K562 (cell line): ENCODE results near the gene SMU1. TPM values are rescaled to one million over a fixed set of nuclear protein-coding genes. Genes with fewer than 3 reads are reported as not detected.

Experiments used
- ATAC-seq: fragments of 200-7000 bp; cut with Tn5 transposase; 3 replicates; pipeline ENCODE4 v1.9.1; 2020; ENCODE audit warnings: moderate library complexity
- BruUV-seq: library from RNA; stranded (reverse); fragments of 400-500 nt; replicated peaks from 2 replicates; lab custom pipeline; 2021; lab: Mats Ljungman, UMichigan
- CTCF ChIA-PET: fragments of 300-600 bp; formaldehyde crosslinking; extraction: SDS; loops from one replicate; lab custom pipeline; 2021; ENCODE audit warnings: low intra/inter-chr PET ratio; lab: Yijun Ruan, JAX
- POLR2A ChIA-PET: fragments of 300-600, 350-650 bp; sonication (Branson Sonifier 250); formaldehyde crosslinking; extraction: SDS; loops from one replicate; lab custom pipeline; 2021; ENCODE audit warnings: antibody characterized with exemption, inconsistent platforms; lab: Yijun Ruan, JAX
- DNase-seq, 4 experiments: peaks; one replicate each; pipeline versions ENCODE4 v3.0.0 to v3.0.0-alpha.2; 2011 to 2018; ENCODE audit warnings: low spot score in 3 of 4, mixed read lengths in 3 of 4; ENCODE audit errors: extremely low read depth in 1 of 4
- FAIRE-seq: peaks from 2 replicates; lab custom pipeline; 2011; peaks lifted over from hg19 to GRCh38; lab: Jason Lieb, UNC
- H2AFZ ChIP-seq: 2 replicates; pipeline ENCODE4 v1.6.0; 2011; ENCODE audit warnings: low read depth, low read length, control low read depth, inconsistent platforms
- H3K27ac ChIP-seq: fragments of 200-600 bp; 3 replicates; pipeline ENCODE4 v1.8.0; 2011; ENCODE audit warnings: low read depth, mild to moderate bottlenecking, control low read depth, inconsistent platforms, low read length, moderate library complexity, mixed read lengths; ENCODE audit errors: extremely low read depth
- H3K27me3 ChIP-seq, 2 experiments: fragments of 300-600 bp in 1 of 2; 2 replicates in 1 of 2; 3 replicates in 1 of 2; pipeline versions ENCODE4 v1.6.0 to v1.8.0; 2011; ENCODE audit warnings: inconsistent platforms in 2 of 2, low read length in 2 of 2, mild to moderate bottlenecking in 1 of 2, mixed read lengths in 1 of 2, moderate library complexity in 1 of 2; ENCODE audit not compliant: control insufficient read depth in 2 of 2, insufficient read depth in 2 of 2
- H3K36me3 ChIP-seq: fragments of 300-600 bp; 3 replicates; pipeline ENCODE4 v1.8.0; 2011; ENCODE audit warnings: mild to moderate bottlenecking, low read length, inconsistent platforms; ENCODE audit not compliant: control insufficient read depth, insufficient read depth
- H3K4me1 ChIP-seq, 2 experiments: fragments of 200-600 bp in 1 of 2; replicated peaks in 1 of 2; 2 replicates in 1 of 2; 3 replicates in 1 of 2; pipeline versions ENCODE4 v1.5.1 to v1.8.0; 2011; ENCODE audit warnings: inconsistent platforms in 2 of 2, low read length in 2 of 2, mild to moderate bottlenecking in 1 of 2, mixed read lengths in 1 of 2, moderate library complexity in 1 of 2; ENCODE audit not compliant: control insufficient read depth in 2 of 2, insufficient read depth in 2 of 2
- H3K4me2 ChIP-seq: 2 replicates; pipeline ENCODE4 v1.6.1; 2011; ENCODE audit warnings: low read length, control low read depth, inconsistent platforms, mixed read lengths; ENCODE audit not compliant: insufficient read depth
- H3K4me3 ChIP-seq: fragments of 200-600 bp; sonication (generic), shearing (Covaris generic); 2 replicates; pipeline ENCODE4 v1.5.1; 2016; ENCODE audit warnings: control low read depth, inconsistent platforms
- H3K79me2 ChIP-seq: fragments of 200-600 bp; 3 replicates; pipeline ENCODE4 v1.8.0; 2011; ENCODE audit warnings: low read length, inconsistent platforms; ENCODE audit not compliant: control insufficient read depth, insufficient read depth
- H3K9ac ChIP-seq, 2 experiments: 2 replicates each; pipeline versions ENCODE4 v1.6.0 to v1.6.1; 2011; ENCODE audit warnings: low read depth in 2 of 2, low read length in 2 of 2, control low read depth in 1 of 2, inconsistent platforms in 1 of 2, mild to moderate bottlenecking in 1 of 2, mixed read lengths in 1 of 2; ENCODE audit not compliant: insufficient read depth in 1 of 2
- H3K9me1 ChIP-seq: one replicate; pipeline ENCODE4 v1.6.0; 2011; ENCODE audit warnings: inconsistent platforms, mild to moderate bottlenecking, low read length, moderate library complexity; ENCODE audit not compliant: control insufficient read depth, insufficient read depth
- H3K9me3 ChIP-seq: replicated peaks from 2 replicates; pipeline ENCODE4 v1.5.1; 2011; ENCODE audit warnings: low read depth, low read length, inconsistent platforms; ENCODE audit not compliant: control insufficient read depth, insufficient read depth
- H4K20me1 ChIP-seq: replicated peaks from 2 replicates; pipeline ENCODE4 v1.6.1; 2011; ENCODE audit warnings: low read length, inconsistent platforms, mixed read lengths; ENCODE audit not compliant: control insufficient read depth, insufficient read depth
- BDP1 ChIP-seq: IDR thresholded peaks from 3 replicates; pipeline ENCODE4 v1.6.1; 2011; ENCODE audit not compliant: insufficient read length, insufficient read depth
- DPF2 ChIP-seq: fragments of 450-650 bp; IDR thresholded peaks from 2 replicates; pipeline ENCODE4 v1.6.1; 2016
- ELK1 ChIP-seq: sonication (generic); formaldehyde crosslinking; IDR thresholded peaks from 2 replicates; pipeline ENCODE4 v1.8.1; 2022; ENCODE audit warnings: missing genetic modification reagents
- EWSR1 ChIP-seq: fragments of 450-650 bp; IDR thresholded peaks from 2 replicates; pipeline ENCODE4 v1.6.1; 2018; ENCODE audit warnings: borderline replicate concordance, mild to moderate bottlenecking, low read depth, moderate library complexity; ENCODE audit not compliant: partially characterized antibody
- MYC ChIP-seq, 2 experiments: fragments of 250-450 bp in 1 of 2; sonication (Bioruptor Pico) in 1 of 2; IDR thresholded peaks; 2 replicates each; pipeline versions ENCODE4 v1.5.1 to v1.6.1; 2012 to 2021; ENCODE audit warnings: low read depth in 2 of 2, borderline replicate concordance in 1 of 2, improper control_type of control experiment in 1 of 2, low read length in 1 of 2, mild to moderate bottlenecking in 1 of 2, moderate library complexity in 1 of 2
- NFATC3 ChIP-seq: fragments of 450-650 bp; IDR thresholded peaks from 2 replicates; pipeline ENCODE4 v1.6.1; 2017; ENCODE audit warnings: mild to moderate bottlenecking
- POLR2A ChIP-seq: fragments of 450-650 bp; conservative IDR thresholded peaks from 2 replicates; pipeline ENCODE4 v1.6.1; 2016
- THAP7 ChIP-seq: fragments of 250-450 bp; sonication (Bioruptor Pico); IDR thresholded peaks from 2 replicates; pipeline ENCODE4 v1.5.0; 2021
- TSHZ1 ChIP-seq: fragments of 250-450 bp; sonication (Bioruptor Pico); IDR thresholded peaks from 2 replicates; pipeline ENCODE4 v1.4.0; 2020; ENCODE audit warnings: mild to moderate bottlenecking, moderate library complexity
- ZBTB7A ChIP-seq: IDR thresholded peaks from 2 replicates; pipeline ENCODE4 v1.6.1; 2011; ENCODE audit warnings: low read depth, mild to moderate bottlenecking, low read length, moderate library complexity, borderline replicate concordance; ENCODE audit not compliant: control insufficient read depth
- WGBS: fragments of 100-300 bp; shearing (Covaris generic); methylation state at CpG from one replicate; pipeline ENCODE4 v1.1.6; 2016; ENCODE audit warnings: low coverage, mixed read lengths; ENCODE audit not compliant: insufficient coverage; ENCODE audit errors: missing lambda C conversion rate; 5-methylcytosine and 5-hydroxymethylcytosine counted together
- in situ Hi-C: fragments of 300-500 bp; cut with MboI; formaldehyde crosslinking; loops from 4 replicates; pipeline ENCODE4 v1.15.0; 2018; ENCODE audit warnings: inconsistent platforms, mixed read lengths
- intact Hi-C: fragments of 100-400 bp; cut with micrococcal nuclease; formaldehyde crosslinking; loops from 2 replicates; pipeline ENCODE4 v1.14.2; 2022
- polyA plus RNA-seq, 8 experiments: library from polyadenylated mRNA; depleted of rRNA in 4 of 8; stranded (reverse) in 5 of 8; unstranded in 3 of 8; fragments of >200 nt; fragmentation: Nextera tagmentation in 2 of 8; fragmentation: Illumina TruSeq in 1 of 8; extraction: Ambion mirVana in 2 of 8; extraction: Trizol in 1 of 8; gene quantifications; 2 replicates each; pipeline versions ENCODE4 v1.2.1 to v1.2.3, GENCODE V29; 2011 to 2014; ENCODE audit warnings: inconsistent platforms in 1 of 8, missing spikeins in 1 of 8
- total RNA-seq, 7 experiments: library from RNA; depleted of rRNA in 6 of 7; stranded (reverse); fragments of >200 nt in 6 of 7; fragmentation: Illumina TruSeq in 2 of 7; extraction: Trizol in 2 of 7; gene quantifications; 2 replicates each; pipeline versions ENCODE4 v1.2.1 to v1.2.3, GENCODE V29; 2011 to 2021; ENCODE audit warnings: low replicate concordance in 1 of 7
- TF ChIP-seq, protein P1 (sequence below): fragments of 450-650 bp; IDR thresholded peaks from 2 replicates; pipeline ENCODE4 v1.6.1; 2016; ENCODE audit warnings: missing biosample characterization, missing genetic modification characterization
- TF ChIP-seq, protein P2 (sequence below): fragments of 250-450 bp; sonication (Bioruptor Pico); IDR thresholded peaks from 2 replicates; pipeline ENCODE4 v1.5.0; 2022; ENCODE audit warnings: mild to moderate bottlenecking

Gene SMU1
- total and polyA plus RNA-seq, 9 of the 15 experiments (the other 6 are each of a cell fraction or from before 2014, with no cell fraction given), result 13.2 to 33.4 (median 20.7) TPM

- no peak for TF ChIP-seq EWSR1
- no peak for TF ChIP-seq ELK1 (CRISPR knock-in tag)
- TF ChIP-seq, all 486 proteins: peak for 0
These were observed 44.2 kb downstream of the SMU1 start (continued) for GRCh38 chr9:33032292-33032691.

DNA sequence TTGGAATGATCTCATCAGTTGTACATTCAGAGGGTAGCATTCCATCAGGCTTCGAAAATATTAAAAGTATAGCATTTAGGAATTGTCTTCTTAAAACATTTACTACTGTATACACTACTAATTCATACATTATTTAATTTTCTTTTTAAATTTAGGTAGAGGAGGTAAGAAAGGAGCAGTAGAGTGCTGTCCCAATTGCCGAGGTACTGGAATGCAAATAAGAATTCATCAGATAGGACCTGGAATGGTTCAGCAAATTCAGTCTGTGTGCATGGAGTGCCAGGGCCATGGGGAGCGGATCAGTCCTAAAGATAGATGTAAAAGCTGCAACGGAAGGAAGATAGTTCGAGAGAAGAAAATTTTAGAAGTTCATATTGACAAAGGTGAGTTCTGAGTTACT, 46.2 kb downstream of the SMU1 start:
- Histone ChIP-seq H3K4me1 (peaks cover 3 to 9% of the 10 kb centered on the region in 2 experiments; a peak in 4 of 5 replicates), H2AFZ (no peak overlapping the region), H3K27me3 (no peaks in the 10 kb centered on the region), H4K20me1 (peaks cover 12% of the 10 kb centered on the region; the same call in 1 of the 2 replicates), H3K9me3 (no peaks in the 10 kb centered on the region), H3K4me2 (no peak overlapping the region), H3K79me2 (peaks cover 80% of the 10 kb centered on the region), H3K36me3 (peaks cover 89% of the 10 kb centered on the region), H3K4me3 (no peak overlapping the region), H3K27ac (no peak overlapping the region), H3K9ac (no peak overlapping the region), H3K9me1 (no peaks in the 10 kb centered on the region)
- intact Hi-C loops (no loop called here), in situ Hi-C loops (no loop called here)
- no TSS peak for BruUV-seq
- FAIRE-seq, result no peak
- no peak for ATAC-seq
- CTCF ChIA-PET, result no interaction called here
- DNase-seq, result no peak
- 91% methylated on average over 5 of the region's 5 CpGs for WGBS
- POLR2A ChIA-PET, result interaction anchor here (0.9 to 1.2 kb wide), 2 partner anchors 9 to 18 kb away, joined by 4 read pairs; no protein-coding TSS in a partner anchor
- TF ChIP-seq, protein P1, sequence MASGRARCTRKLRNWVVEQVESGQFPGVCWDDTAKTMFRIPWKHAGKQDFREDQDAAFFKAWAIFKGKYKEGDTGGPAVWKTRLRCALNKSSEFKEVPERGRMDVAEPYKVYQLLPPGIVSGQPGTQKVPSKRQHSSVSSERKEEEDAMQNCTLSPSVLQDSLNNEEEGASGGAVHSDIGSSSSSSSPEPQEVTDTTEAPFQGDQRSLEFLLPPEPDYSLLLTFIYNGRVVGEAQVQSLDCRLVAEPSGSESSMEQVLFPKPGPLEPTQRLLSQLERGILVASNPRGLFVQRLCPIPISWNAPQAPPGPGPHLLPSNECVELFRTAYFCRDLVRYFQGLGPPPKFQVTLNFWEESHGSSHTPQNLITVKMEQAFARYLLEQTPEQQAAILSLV (tag), result no peak
- no peak for TF ChIP-seq BDP1
- TF ChIP-seq, protein P2, sequence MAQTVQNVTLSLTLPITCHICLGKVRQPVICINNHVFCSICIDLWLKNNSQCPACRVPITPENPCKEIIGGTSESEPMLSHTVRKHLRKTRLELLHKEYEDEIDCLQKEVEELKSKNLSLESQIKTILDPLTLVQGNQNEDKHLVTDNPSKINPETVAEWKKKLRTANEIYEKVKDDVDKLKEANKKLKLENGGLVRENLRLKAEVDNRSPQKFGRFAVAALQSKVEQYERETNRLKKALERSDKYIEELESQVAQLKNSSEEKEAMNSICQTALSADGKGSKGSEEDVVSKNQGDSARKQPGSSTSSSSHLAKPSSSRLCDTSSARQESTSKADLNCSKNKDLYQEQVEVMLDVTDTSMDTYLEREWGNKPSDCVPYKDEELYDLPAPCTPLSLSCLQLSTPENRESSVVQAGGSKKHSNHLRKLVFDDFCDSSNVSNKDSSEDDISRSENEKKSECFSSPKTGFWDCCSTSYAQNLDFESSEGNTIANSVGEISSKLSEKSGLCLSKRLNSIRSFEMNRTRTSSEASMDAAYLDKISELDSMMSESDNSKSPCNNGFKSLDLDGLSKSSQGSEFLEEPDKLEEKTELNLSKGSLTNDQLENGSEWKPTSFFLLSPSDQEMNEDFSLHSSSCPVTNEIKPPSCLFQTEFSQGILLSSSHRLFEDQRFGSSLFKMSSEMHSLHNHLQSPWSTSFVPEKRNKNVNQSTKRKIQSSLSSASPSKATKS (CRISPR knock-in tag), result no peak
- no peak for TF ChIP-seq NFATC3
- no peak for TF ChIP-seq THAP7
- no peak for TF ChIP-seq POLR2A
- TF ChIP-seq MYC (IDR thresholded peaks at IDR 0.05; ENCODE audit: low read depth, low read length), result no peak
- no peak for TF ChIP-seq MYC (CRISPR knock-in tag; IDR thresholded peaks at IDR 0.05; ENCODE audit: borderline replicate concordance, low read depth)
- no peak for TF ChIP-seq DPF2
- no peak for TF ChIP-seq TSHZ1
- no peak for TF ChIP-seq ZBTB7A
